ENCODE results near the gene NPHP1. TPM values are rescaled to one million over a fixed set of nuclear protein-coding genes. Genes with fewer than 3 reads are reported as not detected.

Gene NPHP1
- total and polyA plus RNA-seq, 10 donors, result 1.2 to 4.6 (median 2.6) TPM

DNA sequence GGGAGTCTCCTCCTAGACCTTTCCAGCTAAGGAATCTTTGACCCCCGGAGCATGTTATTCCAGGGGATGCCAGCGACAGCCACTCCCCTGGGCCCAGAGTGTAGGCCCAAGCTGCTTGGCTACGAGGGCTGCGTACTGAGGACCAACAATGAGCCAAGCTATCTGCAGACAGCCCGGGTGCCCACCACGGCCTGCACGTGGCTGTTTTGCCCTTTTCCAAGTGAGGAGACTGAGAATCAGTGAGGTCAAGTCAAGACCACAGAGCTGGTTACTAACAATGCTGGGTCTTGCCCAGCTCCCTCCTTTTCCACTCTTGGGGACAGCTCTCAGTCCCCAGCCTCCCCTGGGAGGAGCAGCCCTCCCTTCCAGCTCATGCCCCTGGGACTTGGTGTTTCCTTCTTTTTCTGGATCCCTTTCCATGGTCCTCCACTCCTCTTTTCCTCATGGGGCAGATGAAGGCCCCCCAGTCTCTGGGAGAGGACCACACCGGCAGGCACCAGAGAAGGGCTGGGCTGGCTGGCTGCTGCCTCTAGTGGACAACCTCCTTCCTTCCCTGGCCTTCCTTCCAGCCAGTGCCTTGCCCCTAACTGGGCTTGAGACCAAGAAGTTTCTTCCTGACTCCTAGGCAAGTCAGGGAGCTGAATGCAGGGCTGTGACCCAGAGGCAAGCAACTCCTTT lies 88.6 kb downstream of the NPHP1 start:
- no peaks in the 10 kb centered on the region for H3K9me3 ChIP-seq
- intact Hi-C loops (cut with DNase I; ENCODE audit: low total_unique reads), result no loop called here
- H3K27me3 ChIP-seq (replicated peaks in 1 of 7), result peaks cover 0 to 42% (median 17%) of the 10 kb centered on the region in 7 donors
- H3K27ac ChIP-seq, result peak overlapping the region in 3 of 8 donors; percentile 13 to 58 (median 53)
- no peaks in the 10 kb centered on the region for H3K36me3 ChIP-seq
- TF ChIP-seq, protein P1, sequence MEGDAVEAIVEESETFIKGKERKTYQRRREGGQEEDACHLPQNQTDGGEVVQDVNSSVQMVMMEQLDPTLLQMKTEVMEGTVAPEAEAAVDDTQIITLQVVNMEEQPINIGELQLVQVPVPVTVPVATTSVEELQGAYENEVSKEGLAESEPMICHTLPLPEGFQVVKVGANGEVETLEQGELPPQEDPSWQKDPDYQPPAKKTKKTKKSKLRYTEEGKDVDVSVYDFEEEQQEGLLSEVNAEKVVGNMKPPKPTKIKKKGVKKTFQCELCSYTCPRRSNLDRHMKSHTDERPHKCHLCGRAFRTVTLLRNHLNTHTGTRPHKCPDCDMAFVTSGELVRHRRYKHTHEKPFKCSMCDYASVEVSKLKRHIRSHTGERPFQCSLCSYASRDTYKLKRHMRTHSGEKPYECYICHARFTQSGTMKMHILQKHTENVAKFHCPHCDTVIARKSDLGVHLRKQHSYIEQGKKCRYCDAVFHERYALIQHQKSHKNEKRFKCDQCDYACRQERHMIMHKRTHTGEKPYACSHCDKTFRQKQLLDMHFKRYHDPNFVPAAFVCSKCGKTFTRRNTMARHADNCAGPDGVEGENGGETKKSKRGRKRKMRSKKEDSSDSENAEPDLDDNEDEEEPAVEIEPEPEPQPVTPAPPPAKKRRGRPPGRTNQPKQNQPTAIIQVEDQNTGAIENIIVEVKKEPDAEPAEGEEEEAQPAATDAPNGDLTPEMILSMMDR (IDR thresholded peaks at IDR 0.05 in 8 of 11, conservative IDR thresholded peaks at IDR 0.05 in 3 of 11), result peak in 8 of 11 experiments; percentile 33 to 57 (median 48)
- no peak for TF ChIP-seq POLR2A (IDR thresholded peaks at IDR 0.05)
- peak in 1 of 3 donors; percentile 48 for TF ChIP-seq POLR2AphosphoS5 (IDR thresholded peaks at IDR 0.05)
- peaks cover 4 to 56% (median 21%) of the 10 kb centered on the region in 6 donors for H3K4me1 ChIP-seq
- peak overlapping the region in 6 of 8 donors; percentile 16 to 59 (median 34) for H3K4me3 ChIP-seq
- WGBS, 5 donors, result 19 to 33% (median 30%) methylated on average over 4 to 8 of the region's 8 CpGs
- DNase-seq, result no peak

DNA sequence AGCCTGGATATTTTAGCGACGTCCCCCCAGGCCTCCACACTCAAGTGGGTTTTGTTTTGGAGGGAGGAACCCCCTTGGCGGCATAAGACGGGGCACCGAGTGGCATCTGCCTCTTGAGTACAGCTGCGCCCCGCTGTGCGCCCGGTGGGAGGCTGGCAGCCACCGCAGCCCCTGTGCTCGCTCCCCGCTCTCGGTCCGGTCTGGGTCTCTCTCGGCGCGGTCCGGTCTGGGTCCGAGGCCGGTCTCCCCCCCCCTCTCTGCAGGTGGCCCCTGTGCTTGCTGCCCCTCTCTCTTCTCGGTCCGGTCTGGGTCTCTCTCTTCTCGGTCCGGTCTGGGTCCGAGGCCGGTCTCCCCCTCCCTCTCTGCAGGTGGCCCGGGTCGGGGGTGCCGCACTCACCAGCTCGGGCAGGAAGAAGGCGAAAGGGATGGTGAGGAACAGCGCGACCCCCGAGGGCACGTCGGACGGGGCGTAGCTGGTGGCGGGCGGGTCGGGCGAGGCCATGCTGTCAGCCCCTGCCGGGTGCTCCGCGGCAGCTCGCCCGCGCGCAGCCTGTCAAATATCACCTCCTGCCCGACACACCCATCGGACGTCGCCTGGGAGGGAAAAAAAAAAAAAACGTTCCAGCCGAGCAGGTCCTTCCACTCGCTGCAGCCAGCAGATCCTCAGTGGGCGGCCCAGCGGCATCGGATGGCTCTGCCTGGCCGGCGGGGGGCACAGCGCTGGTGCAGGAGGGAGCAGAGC lies 89.4 kb downstream of the NPHP1 start, which contains the start of gene MALL:
Gene MALL (minus strand): TSS at position 532 of the 742 bp plus-strand sequence. CDS start 30 bp downstream, at position 502.
- TF ChIP-seq POLR2AphosphoS5 (IDR thresholded peaks at IDR 0.05) (peak in 1 of 3 donors; percentile 39), POLR2A (IDR thresholded peaks at IDR 0.05) (no peak)
- TF ChIP-seq, protein P1 (IDR thresholded peaks at IDR 0.05 in 8 of 11, conservative IDR thresholded peaks at IDR 0.05 in 3 of 11), result no peak
- intact Hi-C loops (cut with DNase I; ENCODE audit: low total_unique reads), result no loop called here
- H3K4me1 ChIP-seq, result peaks cover 2 to 49% (median 19%) of the 10 kb centered on the region in 6 donors
- H3K4me3 ChIP-seq, result peak within 1 kb of the TSS in 7 of 8 donors; percentile 10 to 59 (median 30)
- peaks cover 0 to 42% (median 17%) of the 10 kb centered on the region in 7 donors for H3K27me3 ChIP-seq (replicated peaks in 1 of 7)
- peak within 1 kb of the TSS in 4 of 8 donors; percentile 32 to 58 (median 43) for H3K27ac ChIP-seq
- H3K9me3 ChIP-seq, result no peaks in the 10 kb centered on the region
- 14 to 23% (median 20%) methylated on average over 22 to 62 of the region's 62 CpGs for WGBS, 5 donors
- H3K36me3 ChIP-seq, result no peaks in the 10 kb centered on the region
- no peak for DNase-seq

DNA sequence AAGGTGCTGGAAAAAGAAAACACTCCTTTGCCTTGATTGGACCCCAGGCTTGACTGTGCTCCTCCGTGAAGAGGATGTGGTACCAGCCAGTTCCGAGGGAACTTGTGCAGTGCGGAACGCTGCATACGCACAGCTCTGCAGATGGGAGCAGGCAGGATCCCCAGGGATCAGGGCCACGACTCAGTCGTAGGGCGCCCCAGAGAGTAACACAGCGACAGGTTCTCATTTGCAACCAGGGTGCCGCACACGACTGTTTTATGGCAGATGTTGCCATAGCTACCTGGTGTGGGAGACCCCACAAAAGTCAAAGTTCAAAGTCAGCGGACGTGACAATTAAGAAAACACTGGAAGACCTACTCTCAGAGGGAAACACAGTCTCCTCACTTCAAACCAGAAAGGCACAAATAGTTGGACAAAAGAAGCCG lies 90.0 kb downstream of the NPHP1 start:
- Histone ChIP-seq H3K36me3 (no peaks in the 10 kb centered on the region), H3K27me3 (replicated peaks in 1 of 7) (peaks cover 0 to 42% (median 17%) of the 10 kb centered on the region in 7 donors), H3K9me3 (no peaks in the 10 kb centered on the region), H3K4me3 (peak overlapping the region in 7 of 8 donors; percentile 10 to 59 (median 30)), H3K27ac (peak overlapping the region in 2 of 8 donors; percentile 53 to 58), H3K4me1 (peaks cover 0 to 46% (median 17%) of the 10 kb centered on the region in 6 donors)
- WGBS, 5 donors, result 74 to 85% (median 80%) methylated on average over 14 of the region's 14 CpGs
- DNase-seq, result no peak
- TF ChIP-seq POLR2A (IDR thresholded peaks at IDR 0.05), result no peak
- no peak for TF ChIP-seq POLR2AphosphoS5 (IDR thresholded peaks at IDR 0.05)
- TF ChIP-seq, protein P1 (IDR thresholded peaks at IDR 0.05 in 8 of 11, conservative IDR thresholded peaks at IDR 0.05 in 3 of 11), result no peak
- intact Hi-C loops (cut with DNase I; ENCODE audit: low total_unique reads), result no loop called here
